HCT116 (cell line): ENCODE measurements around the gene SLC10A3.

ENCODE experiments used
- CEBPB ChIP-seq: IDR thresholded peaks from 2 replicates; pipeline ENCODE4 v1.6.1; 2012; ENCODE audit warnings: low read depth
- TF ChIP-seq, protein P1 (sequence below), 3 experiments: fragments of 200-600 bp in 1 of 3; sonication (generic) in 1 of 3; IDR thresholded peaks in 2 of 3; conservative IDR thresholded peaks in 1 of 3; 2 replicates each; pipeline ENCODE4 v1.5.1; 2012 to 2017; ENCODE audit warnings: low read depth in 2 of 3, low read length in 2 of 3, antibody characterized with exemption in 1 of 3, borderline replicate concordance in 1 of 3, control low read depth in 1 of 3, mild to moderate bottlenecking in 1 of 3, mixed read lengths in 1 of 3, mixed run types in 1 of 3, moderate library complexity in 1 of 3; ENCODE audit not compliant: insufficient read depth in 1 of 3
- TF ChIP-seq, protein P2 (sequence below): IDR thresholded peaks from 2 replicates; pipeline ENCODE4 v1.6.1; 2012

- TF ChIP-seq CEBPB: no peak
- TF ChIP-seq, protein P1, sequence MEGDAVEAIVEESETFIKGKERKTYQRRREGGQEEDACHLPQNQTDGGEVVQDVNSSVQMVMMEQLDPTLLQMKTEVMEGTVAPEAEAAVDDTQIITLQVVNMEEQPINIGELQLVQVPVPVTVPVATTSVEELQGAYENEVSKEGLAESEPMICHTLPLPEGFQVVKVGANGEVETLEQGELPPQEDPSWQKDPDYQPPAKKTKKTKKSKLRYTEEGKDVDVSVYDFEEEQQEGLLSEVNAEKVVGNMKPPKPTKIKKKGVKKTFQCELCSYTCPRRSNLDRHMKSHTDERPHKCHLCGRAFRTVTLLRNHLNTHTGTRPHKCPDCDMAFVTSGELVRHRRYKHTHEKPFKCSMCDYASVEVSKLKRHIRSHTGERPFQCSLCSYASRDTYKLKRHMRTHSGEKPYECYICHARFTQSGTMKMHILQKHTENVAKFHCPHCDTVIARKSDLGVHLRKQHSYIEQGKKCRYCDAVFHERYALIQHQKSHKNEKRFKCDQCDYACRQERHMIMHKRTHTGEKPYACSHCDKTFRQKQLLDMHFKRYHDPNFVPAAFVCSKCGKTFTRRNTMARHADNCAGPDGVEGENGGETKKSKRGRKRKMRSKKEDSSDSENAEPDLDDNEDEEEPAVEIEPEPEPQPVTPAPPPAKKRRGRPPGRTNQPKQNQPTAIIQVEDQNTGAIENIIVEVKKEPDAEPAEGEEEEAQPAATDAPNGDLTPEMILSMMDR (IDR thresholded peaks at IDR 0.05 in 2 of 3, conservative IDR thresholded peaks at IDR 0.05 in 1 of 3; ENCODE audit: borderline replicate concordance in 1 of 3, insufficient read depth in 1 of 3, low read depth in 2 of 3, low read length in 2 of 3): no peak
- TF ChIP-seq, protein P2, sequence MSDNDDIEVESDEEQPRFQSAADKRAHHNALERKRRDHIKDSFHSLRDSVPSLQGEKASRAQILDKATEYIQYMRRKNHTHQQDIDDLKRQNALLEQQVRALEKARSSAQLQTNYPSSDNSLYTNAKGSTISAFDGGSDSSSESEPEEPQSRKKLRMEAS: no peak
Measured at GRCh38 chrX:154481195-154481594, 9.2 kb downstream of the SLC10A3 start.
